Body of pancreas (tissue), 4 donors: ENCODE measurements around the gene ANKRD66.

Source experiments
- POLR2A ChIP-seq, 3 donors: fragments of 450-650 bp; IDR thresholded peaks; one replicate each; pipeline ENCODE4 v1.6.1; 2016; ENCODE audit warnings: antibody characterized with exemption in 3 of 3, mild to moderate bottlenecking in 2 of 3
- TF ChIP-seq, protein P1 (sequence below), 7 experiments: fragments of 450-650 bp in 4 of 7; fragments of 200-600 bp in 3 of 7; sonication (generic) in 3 of 7; IDR thresholded peaks; one replicate each; pipeline ENCODE4 v1.5.1; 2016 to 2019; ENCODE audit warnings: antibody characterized with exemption in 7 of 7

DNA sequence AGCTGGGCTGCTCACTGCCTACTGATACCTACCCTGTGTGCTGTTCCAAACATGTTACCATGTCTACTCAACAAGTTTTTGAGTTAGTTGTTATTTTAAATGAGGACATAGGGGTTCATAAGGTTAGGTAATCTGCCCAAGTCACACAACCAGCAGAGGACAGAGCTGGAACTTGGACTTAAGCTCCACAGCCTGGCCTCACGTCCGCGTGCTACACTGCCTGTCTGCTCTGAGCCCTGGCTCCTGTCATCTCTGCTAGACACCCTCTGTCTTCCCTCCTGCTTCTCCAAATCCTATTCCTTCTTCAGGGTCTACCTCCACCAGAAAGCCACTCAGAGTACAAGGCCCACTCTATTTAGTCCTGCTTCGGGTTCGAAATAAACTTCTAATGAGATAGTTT is 18.2 kb downstream of the ANKRD66 start:
- TF ChIP-seq POLR2A (IDR thresholded peaks at IDR 0.05): no peak
- TF ChIP-seq, protein P1, sequence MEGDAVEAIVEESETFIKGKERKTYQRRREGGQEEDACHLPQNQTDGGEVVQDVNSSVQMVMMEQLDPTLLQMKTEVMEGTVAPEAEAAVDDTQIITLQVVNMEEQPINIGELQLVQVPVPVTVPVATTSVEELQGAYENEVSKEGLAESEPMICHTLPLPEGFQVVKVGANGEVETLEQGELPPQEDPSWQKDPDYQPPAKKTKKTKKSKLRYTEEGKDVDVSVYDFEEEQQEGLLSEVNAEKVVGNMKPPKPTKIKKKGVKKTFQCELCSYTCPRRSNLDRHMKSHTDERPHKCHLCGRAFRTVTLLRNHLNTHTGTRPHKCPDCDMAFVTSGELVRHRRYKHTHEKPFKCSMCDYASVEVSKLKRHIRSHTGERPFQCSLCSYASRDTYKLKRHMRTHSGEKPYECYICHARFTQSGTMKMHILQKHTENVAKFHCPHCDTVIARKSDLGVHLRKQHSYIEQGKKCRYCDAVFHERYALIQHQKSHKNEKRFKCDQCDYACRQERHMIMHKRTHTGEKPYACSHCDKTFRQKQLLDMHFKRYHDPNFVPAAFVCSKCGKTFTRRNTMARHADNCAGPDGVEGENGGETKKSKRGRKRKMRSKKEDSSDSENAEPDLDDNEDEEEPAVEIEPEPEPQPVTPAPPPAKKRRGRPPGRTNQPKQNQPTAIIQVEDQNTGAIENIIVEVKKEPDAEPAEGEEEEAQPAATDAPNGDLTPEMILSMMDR (IDR thresholded peaks at IDR 0.05): no peak
